GM19193 (cell line): Measurements from ENCODE around the gene IFITM10.

Experiments used
- POLR2A ChIP-seq: IDR thresholded peaks from 4 replicates; pipeline ENCODE4 v1.6.1; 2011; ENCODE audit not compliant: insufficient read depth, insufficient read length; ENCODE audit errors: extremely low read depth

IFITM10 gene

DNA sequence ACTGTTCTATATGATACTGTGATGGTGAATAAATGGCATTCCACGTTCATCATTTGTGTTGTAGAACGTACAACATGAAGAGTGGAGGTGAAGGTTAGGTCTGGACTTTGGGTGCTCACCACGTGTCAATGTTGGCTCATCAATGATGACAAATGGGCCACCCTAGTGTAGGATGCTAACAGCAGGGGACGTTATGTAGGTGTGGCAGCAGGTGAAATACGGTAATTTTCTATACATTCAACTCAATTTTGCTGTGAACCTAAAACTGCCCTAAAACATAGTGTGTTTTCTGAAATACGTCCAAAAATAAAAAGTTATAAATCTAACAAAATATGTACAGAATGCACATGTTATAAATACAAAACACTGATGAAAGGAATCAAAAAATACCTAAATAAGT is 47.2 kb downstream of the IFITM10 start:
- no peak for TF ChIP-seq POLR2A

DNA sequence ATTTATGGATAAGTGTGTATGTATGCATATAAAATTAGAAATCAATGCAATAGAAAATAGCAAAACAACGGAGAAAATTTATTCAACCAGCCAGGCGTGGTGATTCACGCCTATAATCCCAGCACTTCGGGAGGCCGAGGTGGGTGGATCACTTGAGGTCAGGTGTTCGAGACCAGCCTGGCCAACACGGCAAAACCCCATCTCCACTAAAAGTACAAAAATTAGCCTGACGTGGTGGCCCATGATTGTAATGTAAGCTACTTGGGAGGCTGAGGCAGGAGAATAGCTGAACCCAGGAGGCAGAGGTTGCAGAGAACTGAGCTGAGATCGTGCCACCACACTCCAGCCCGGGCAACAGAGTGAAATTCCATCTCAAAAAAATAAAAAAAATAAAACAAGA is 47.9 kb downstream of the IFITM10 start:
- no peak for TF ChIP-seq POLR2A

- no peak for TF ChIP-seq POLR2A
These were observed 49.1 kb downstream of the IFITM10 start for GRCh38 chr11:1701091-1701807.

GRCh38 chr11:1699771-1700170 is 50.6 kb downstream of the IFITM10 start:
- TF ChIP-seq POLR2A, result no peak

GRCh38 chr11:1696608-1697570 is 53.5 kb downstream of the IFITM10 start, which contains the start of gene KRTAP5-6:
Gene KRTAP5-6, plus strand, starts transcription at chr11:1697195. Its CDS starts 51 bp downstream, at chr11:1697246.
- no peak for TF ChIP-seq POLR2A

GRCh38 chr11:1695548-1696108 is 54.8 kb downstream of the IFITM10 start:
- no peak for TF ChIP-seq POLR2A

GRCh38 chr11:1694846-1695547 is 55.4 kb downstream of the IFITM10 start:
- TF ChIP-seq POLR2A, result no peak

GRCh38 chr11:1694064-1694845 is 56.1 kb downstream of the IFITM10 start:
- no peak for TF ChIP-seq POLR2A

GRCh38 chr11:1693327-1694063 is 56.9 kb downstream of the IFITM10 start:
- TF ChIP-seq POLR2A, result no peak

DNA sequence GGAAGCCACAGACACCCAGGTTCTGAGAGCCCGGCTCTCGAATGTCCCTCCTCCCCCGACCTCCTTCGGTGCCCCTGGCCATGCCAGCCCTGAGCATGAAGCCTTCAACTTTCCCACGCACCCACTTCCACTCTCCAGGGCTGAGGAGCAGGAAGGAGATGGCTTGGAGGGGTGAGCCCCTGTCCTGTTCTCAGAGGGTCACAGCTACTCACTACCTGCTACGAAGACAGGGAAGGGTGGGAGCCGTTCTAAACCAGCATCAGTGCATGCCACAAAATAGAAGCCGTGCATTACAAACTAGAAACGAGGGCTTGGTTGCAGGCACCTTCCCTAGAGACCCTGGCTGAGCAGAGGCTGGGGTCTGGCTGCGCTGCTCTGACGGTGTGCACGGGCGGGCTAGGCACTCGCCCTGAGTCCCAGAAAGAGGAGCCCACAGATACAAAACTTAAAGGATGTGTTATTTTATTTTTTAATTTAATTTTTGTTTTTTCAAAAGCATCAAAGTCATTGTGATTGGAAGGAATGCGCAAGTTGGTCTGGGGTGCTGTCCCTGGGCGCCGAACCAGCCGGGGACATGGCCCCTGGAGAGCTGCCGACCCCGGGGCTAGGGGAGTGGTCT is 57.6 kb downstream of the IFITM10 start:
- no peak for TF ChIP-seq POLR2A

DNA sequence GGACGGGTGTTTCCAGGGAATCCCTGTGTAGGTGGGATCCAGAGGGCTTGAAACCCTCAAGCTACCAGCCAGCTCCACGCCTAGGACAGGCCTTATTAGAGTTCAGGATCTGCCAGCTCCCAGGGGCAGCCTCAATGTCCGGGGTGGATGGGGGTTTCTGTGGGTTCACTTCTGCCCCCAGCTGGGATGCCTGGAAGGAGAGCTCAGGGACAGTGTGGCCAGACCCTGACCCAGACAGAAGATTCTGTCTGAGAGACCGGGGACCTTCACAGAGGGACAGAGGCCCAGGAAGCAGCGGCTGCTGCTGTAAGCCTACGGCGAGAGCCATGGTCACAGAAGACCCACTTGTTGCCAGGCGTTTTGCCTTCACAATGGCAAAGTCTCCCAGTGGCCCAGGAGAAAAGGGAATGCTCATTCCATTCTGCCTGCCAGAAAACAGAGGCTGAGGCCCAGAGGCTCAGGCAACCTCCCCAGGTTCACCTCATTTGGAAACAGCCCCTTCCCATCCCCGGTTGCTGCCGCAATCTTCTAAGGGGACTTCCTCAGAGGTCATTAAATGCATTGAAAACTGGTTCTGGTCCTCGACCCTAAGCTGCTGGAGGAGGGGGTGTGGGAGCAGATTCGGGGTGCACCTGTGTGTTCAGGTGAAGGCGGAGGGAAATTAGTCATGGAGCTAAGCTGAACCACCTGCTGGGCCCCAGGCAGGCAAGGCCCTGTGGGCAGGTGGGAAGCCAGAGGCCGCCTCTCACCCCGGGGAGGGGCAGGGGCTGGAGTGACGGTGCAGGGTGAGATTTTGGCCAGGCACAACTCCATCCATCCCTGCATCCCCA is 58.3 kb downstream of the IFITM10 start:
- TF ChIP-seq POLR2A, result no peak
